ENCODE results near the gene MRPL19.
"Not testable (repeated sequence)": the region's sequence is repeated elsewhere in the genome, so short reads cannot be mapped to it uniquely, and the experiment has no call there.

The MRPL19 gene

GRCh38 chr2:75675423-75675822, 28.8 kb downstream of the MRPL19 start:
- not testable (repeated sequence) for DNase-seq (ENCODE audit: low read depth)

DNA sequence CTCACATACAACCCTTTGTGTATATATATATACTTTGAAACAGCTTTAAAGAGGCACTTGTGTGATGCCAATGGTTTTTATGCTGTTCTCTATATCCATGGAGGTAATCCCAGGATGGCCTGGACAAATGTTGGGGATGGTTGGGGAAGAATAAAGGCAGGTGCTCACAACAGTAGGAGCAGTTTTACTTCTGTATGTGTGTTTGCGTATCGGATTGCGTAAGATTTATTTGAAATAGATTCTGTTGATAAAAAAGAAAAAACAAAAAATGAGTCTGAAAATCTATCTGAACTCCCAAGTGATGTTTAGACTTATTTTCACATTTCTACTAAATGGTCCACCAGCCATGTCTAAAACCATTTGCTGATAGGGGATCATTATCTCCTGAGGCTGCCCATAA, 29.3 kb downstream of the MRPL19 start:
- DNase-seq (ENCODE audit: low read depth) = no peak

DNA sequence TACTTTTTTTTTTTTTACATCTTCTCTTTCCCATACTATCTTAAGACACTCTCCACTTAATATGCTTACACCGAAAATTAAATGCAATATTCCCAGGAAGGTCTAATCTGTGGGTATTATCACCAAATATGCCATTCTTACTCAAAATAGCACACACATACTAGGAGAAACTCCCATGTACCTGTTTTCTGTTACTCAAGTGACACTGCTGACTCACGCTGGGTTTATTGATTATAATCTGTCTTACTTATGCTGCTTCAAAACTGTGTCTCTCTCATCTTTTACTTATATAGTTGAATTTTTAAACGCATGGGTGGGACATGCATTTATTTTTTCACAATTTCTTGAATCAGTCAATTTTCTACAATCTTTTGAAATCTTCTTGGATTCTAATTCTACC, 29.9 kb downstream of the MRPL19 start:
- no peak for DNase-seq (ENCODE audit: low read depth)

DNA sequence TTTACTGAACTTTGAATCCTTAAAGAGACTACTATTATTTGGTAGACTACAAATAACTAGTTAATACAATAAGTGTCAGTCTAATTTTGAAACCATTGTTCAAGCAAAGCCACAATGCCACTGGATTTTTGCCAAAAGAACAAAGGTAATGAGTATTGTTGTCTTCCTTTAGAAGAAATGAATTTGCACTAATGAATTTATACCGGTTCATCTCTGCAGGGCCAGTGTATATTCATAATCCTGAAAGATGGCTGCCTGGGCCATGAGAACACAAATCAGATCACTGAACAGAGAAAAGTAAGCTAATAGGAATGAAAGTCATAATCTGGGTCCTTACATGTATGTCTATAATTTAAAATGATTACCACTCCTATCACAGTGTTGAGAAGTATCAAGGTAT, 33.0 kb downstream of the MRPL19 start:
- DNase-seq (ENCODE audit: low read depth) = no peak

- DNase-seq (ENCODE audit: low read depth) = no peak
Observed at GRCh38 chr2:75680402-75680801, 33.8 kb downstream of the MRPL19 start.

DNA sequence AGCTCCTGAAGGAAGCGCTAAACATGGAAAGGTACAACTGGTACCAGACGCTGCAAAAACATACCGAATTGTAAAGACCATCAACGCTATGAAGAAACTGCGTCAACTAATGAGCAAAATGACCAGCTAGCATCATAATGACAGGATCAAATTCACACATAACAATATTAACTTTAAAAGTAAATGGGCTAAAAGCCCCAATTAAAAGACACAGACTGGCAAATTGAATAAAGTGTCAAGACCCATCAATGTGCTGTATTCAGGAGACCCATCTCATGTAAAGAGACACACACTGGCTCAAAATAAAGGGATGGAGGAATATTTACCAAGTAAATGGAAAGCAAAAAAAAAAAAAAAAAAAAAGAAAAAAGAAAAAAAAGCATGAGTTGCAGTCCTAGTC, 36.8 kb downstream of the MRPL19 start:
- DNase-seq (ENCODE audit: low read depth) = not testable (repeated sequence)

DNA sequence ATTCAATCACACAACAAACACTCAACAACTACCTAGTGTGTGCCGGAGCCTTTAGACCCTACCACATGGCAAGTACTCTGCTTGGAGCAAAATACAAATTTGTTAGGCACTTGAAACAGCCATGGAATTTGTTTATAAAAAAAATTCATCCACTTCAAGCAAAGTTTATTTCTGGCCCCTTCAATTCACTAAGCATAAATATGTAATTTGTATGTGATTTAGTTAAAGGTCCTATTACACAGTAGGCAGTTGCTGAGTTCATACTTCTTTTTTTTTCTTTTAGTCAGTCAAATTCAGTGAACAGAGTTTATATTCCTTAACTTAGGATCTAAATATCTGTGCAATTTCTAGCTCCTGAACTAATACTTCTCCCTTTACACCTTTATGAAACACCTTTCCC, 41.6 kb downstream of the MRPL19 start:
- no peak for DNase-seq (ENCODE audit: low read depth)

DNA sequence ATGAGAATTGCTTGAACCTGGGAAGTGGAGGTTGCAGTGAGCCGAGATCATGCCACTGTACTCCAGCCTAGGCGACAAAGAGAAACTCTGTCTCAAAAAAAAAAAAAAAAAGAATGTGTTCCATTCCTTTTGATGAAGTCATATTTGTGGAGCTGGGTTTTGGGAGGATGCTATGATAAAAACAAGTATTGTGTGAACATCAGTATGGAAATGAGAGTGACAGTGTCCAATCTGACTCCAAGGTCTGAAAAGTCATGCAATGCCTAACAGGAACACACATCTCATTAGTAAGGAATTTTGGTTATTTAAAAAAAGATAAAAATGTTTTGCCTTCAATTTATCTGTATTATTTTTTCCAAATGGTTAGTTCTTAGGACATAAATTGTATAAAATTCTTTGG, 52.3 kb downstream of the MRPL19 start:
- no peak for DNase-seq (ENCODE audit: low read depth)

DNA sequence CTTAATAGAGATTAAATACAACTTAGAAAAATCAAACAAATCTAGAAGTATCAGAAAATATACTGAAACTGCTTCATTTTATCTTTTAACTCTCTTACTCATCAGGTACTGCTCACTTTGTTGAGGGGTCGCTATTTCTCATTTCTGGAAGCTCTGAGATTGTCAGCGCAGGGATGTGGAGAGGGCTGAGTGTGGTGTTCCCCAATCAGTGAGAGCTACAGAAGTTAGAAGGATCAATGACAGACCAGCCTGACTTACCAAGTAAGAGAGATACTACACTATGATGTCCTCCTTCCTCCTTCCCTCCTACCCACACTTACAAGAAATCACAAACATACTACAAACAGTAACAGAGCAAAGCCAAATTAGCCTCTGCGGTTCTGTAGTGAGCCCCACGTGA, 56.0 kb downstream of the MRPL19 start:
- no peak for DNase-seq (ENCODE audit: low read depth)

- no peak for DNase-seq (ENCODE audit: low read depth)
Observed at GRCh38 chr2:75703589-75704287, 57.2 kb downstream of the MRPL19 start.

- no peak for DNase-seq (ENCODE audit: low read depth)
Observed at GRCh38 chr2:75705921-75706320, 59.3 kb downstream of the MRPL19 start.

- DNase-seq (ENCODE audit: low read depth) = no peak
Observed at GRCh38 chr2:75707901-75708300, 61.3 kb downstream of the MRPL19 start.

DNA sequence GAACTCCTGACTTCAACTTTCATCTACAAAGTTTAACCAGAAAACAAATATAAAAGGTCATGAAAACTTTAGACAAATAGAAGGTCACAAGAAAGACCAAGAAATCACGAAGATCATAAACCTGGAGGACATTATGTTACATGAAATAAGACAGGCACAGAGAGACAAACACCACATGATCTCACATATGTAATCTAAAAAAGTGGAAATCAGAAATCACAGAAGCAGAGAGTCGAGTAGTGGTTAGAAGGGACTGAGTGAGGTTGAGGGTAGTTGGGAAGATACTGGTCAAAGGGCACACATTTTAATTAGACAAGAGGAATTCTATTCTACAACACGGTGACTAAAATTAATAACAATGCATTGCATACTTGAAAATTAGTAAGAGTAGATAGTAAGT, 62.7 kb downstream of the MRPL19 start:
- DNase-seq (ENCODE audit: low read depth) = no peak

- no peak for DNase-seq (ENCODE audit: low read depth)
Observed at GRCh38 chr2:75710220-75710576, 63.6 kb downstream of the MRPL19 start.

DNA sequence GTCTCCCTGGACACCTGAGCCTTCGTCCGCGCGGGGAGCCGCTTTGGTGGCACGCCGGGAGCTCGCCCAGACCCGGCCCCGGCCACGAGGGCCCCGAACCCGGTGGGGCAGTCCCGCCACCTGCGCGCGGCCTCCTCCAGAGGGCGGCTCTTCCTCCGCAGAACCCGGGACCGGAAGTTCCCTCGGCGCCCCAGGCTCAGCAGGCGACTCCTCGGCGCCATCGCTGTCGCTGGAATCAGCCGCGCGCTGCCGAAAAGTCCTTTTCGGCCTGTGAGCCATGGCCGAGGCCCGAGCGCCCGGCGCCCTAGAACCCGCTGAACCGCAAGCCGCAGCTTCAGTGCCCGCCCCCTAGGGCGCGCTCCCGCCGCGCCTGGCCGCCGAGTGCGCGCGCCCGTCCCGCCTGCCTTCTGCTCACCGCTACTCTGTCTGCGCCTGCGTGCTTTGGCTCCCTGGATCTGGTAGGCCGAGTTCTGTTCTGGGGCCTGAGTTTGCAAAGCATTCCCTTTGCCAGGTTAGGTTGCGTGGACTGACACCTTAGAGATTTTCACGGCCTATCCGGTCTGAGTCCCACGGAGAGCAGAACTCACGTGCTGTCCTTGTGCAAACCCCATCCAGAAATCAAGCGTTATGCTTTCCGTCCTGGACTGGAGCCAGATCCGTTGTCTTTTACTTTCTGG, 64.1 kb downstream of the MRPL19 start, which contains the start of gene GCFC2:
Gene GCFC2 (minus strand): TSS at position 339 of the 677 bp plus-strand sequence. CDS start 60 bp downstream, at position 279.
- DNase-seq (ENCODE audit: low read depth) = peak; percentile 87

GRCh38 chr2:75711590-75711989, 65.0 kb downstream of the MRPL19 start:
- not testable (repeated sequence) for DNase-seq (ENCODE audit: low read depth)

DNA sequence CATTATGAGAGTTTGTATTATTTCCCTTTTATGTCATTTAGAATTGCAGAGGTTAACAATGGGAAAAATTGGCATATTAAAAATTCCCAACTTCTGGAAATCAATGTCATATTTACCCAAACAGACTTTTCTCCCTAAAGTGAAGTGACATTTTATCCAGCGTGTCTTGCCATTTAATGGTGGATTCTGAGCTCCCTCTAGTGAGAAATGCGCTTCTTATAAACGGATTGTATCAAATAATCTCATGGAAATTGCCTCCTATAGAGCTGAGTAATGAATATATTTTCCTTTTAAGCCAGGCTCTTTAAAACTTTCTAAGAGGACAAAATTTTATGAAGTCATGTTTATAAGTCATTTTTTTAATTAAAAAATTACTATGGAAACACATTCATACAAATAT, 69.8 kb downstream of the MRPL19 start:
- no peak for DNase-seq (ENCODE audit: low read depth)

- DNase-seq (ENCODE audit: low read depth) = no peak
Observed at GRCh38 chr2:75719616-75720015, 73.0 kb downstream of the MRPL19 start.

- no peak for DNase-seq (ENCODE audit: low read depth)
Observed at GRCh38 chr2:75720525-75720924, 73.9 kb downstream of the MRPL19 start.

DNA sequence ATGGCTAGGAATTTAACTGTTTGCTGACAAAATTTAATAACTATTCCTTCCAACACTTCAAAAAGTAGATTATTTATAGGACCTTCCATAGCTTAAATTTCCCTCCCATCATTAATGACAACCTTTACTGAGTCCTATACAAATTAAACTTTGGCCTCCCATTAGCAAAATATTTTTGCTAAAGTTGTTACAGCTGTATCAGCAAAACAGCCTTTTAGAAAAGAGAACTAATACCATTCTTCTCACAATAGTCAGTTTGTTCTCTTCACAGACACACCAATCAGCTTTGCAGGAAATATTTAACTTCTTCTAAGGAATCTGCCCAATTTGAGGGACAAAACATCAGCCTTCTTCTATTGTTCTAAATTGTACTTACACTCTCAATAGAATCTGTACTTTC, 76.1 kb downstream of the MRPL19 start:
- no peak for DNase-seq (ENCODE audit: low read depth)

DNA sequence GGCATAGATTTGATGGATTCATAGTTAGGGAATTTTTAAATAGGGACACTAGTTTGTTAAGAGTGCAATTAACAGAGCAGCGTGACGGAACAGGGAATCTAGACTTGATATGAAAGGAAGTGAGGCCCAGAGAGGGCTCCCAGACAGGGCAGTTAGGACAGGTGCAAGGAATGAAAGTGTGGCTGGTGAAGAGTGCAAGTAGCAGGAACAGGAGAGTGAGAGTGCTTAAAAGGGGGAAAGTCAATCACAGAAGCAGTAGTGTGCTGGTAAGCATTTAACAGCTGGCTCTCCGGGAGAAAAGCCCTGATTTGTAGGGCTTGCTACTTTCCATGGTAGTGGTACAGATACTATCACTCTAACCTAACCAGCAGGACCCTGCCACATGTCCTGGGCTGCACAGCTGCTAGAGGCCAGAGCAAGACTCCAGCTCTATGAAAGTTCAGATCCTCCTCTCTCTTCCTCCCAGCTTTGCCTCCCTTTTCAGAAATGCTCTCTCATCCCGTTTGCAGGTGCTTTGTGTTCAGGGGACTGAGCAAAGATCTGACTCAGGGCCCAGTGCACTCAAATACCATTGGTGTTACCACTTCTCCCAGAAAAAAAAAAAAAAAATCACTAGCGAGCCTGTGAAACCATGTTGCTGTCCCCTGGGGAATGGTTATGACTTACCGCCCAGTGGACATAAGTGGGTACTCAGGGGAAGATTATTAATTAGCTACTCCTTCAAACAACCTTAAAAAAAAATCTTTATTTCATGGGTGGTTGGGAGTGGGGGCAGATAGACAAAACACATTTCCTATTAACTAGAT, 82.2 kb downstream of the MRPL19 start:
- no peak for DNase-seq (ENCODE audit: low read depth)

- no peak for DNase-seq (ENCODE audit: low read depth)
Observed at GRCh38 chr2:75729861-75730260, 83.3 kb downstream of the MRPL19 start.

DNA sequence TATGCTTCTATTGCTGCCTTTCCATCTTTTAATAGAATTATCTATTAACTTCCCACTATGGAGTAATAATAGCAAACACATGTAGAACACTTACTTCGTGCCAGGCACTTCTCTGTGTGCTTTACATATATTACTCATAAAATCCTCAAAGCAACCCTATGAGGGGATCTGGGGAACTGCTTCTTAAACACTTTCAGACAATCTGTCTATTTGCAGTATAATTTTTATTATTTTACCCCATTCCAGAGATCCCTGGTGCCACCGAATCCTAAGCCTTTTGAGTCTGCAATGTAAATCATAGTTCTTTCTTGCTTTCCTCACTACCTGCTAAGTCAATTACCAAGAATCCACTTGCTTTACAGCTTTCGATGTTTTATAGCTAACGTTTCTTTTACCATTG, 89.7 kb downstream of the MRPL19 start:
- DNase-seq (ENCODE audit: low read depth) = no peak
